Measurements from ENCODE around the gene EME1.

DNA sequence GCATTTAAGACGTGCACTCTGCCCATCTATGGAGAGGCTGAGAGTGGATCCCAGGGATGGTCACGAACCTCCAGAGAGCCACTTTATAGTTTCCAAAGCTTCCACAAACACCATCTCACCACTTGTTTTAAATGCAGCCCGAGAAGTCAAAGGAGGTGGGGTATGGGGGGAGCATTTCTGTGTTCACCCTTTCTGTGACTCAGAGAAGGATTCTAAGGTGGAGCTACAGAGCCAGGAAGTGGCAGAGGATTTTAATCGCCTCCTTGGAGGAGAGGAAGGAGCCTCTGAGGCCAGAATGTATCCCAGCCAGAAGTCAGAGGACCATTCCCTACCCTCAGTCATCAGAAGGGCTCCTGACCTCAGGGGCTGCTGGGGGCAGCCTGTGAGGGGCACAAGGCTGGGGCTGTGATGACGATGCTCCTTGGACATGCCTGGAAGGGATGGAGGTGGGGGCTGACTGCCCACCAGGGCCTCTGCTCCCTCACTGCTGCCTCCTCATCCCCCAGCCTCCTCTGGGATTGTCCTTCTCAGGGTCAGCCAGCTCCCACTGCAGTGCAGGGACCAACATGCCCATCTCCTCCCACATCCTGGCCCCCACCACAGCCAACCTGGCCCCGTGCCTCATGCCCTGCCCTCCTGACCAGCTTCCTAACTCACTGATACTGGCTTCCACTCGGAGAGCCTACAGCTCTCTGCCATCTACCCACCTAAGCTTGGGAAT lies 24.3 kb upstream of the EME1 start:
- TF ChIP-seq, protein P1, sequence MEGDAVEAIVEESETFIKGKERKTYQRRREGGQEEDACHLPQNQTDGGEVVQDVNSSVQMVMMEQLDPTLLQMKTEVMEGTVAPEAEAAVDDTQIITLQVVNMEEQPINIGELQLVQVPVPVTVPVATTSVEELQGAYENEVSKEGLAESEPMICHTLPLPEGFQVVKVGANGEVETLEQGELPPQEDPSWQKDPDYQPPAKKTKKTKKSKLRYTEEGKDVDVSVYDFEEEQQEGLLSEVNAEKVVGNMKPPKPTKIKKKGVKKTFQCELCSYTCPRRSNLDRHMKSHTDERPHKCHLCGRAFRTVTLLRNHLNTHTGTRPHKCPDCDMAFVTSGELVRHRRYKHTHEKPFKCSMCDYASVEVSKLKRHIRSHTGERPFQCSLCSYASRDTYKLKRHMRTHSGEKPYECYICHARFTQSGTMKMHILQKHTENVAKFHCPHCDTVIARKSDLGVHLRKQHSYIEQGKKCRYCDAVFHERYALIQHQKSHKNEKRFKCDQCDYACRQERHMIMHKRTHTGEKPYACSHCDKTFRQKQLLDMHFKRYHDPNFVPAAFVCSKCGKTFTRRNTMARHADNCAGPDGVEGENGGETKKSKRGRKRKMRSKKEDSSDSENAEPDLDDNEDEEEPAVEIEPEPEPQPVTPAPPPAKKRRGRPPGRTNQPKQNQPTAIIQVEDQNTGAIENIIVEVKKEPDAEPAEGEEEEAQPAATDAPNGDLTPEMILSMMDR (conservative IDR thresholded peaks at IDR 0.05; ENCODE audit: low read depth in 2 of 2) = no peak
- TF ChIP-seq EZH2 (IDR thresholded peaks at IDR 0.05; ENCODE audit: low read depth, unreplicated experiment) = no peak
- TF ChIP-seq, protein P2, sequence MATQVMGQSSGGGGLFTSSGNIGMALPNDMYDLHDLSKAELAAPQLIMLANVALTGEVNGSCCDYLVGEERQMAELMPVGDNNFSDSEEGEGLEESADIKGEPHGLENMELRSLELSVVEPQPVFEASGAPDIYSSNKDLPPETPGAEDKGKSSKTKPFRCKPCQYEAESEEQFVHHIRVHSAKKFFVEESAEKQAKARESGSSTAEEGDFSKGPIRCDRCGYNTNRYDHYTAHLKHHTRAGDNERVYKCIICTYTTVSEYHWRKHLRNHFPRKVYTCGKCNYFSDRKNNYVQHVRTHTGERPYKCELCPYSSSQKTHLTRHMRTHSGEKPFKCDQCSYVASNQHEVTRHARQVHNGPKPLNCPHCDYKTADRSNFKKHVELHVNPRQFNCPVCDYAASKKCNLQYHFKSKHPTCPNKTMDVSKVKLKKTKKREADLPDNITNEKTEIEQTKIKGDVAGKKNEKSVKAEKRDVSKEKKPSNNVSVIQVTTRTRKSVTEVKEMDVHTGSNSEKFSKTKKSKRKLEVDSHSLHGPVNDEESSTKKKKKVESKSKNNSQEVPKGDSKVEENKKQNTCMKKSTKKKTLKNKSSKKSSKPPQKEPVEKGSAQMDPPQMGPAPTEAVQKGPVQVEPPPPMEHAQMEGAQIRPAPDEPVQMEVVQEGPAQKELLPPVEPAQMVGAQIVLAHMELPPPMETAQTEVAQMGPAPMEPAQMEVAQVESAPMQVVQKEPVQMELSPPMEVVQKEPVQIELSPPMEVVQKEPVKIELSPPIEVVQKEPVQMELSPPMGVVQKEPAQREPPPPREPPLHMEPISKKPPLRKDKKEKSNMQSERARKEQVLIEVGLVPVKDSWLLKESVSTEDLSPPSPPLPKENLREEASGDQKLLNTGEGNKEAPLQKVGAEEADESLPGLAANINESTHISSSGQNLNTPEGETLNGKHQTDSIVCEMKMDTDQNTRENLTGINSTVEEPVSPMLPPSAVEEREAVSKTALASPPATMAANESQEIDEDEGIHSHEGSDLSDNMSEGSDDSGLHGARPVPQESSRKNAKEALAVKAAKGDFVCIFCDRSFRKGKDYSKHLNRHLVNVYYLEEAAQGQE (IDR thresholded peaks at IDR 0.05; ENCODE audit: unreplicated experiment) = no peak
- no peak for TF ChIP-seq ZNF114 (CRISPR knock-in tag; IDR thresholded peaks at IDR 0.05)
- no peak for TF ChIP-seq POLR2AphosphoS5 (IDR thresholded peaks at IDR 0.05; ENCODE audit: low read depth)
